Common myeloid progenitor, CD34-positive (primary cell): ENCODE measurements around the gene BET1.

Experiments
- CTCF ChIA-PET: fragments of 350-600 bp; sonication (Branson Sonifier 250); formaldehyde crosslinking; loops from one replicate; lab custom pipeline; 2021; ENCODE audit warnings: antibody characterized with exemption; lab: Charles Lee
- POLR2A ChIA-PET: fragments of 350-600 bp; sonication (Branson Sonifier 250); formaldehyde crosslinking; loops from one replicate; lab custom pipeline; 2021; ENCODE audit warnings: antibody characterized with exemption; lab: Charles Lee
- DNase-seq, 3 donors: peaks; one replicate each; pipeline versions ENCODE4 v3.0.0 to v3.0.0-alpha.2; 2013
- H3K27ac ChIP-seq, 2 experiments: 1 replicate in 1 of 2; 2 replicates in 1 of 2; pipeline ENCODE4 v1.7.0; 2013; ENCODE audit warnings: inconsistent platforms in 2 of 2, low read length in 2 of 2, mild to moderate bottlenecking in 2 of 2, low read depth in 1 of 2, moderate library complexity in 1 of 2; ENCODE audit not compliant: severe bottlenecking in 2 of 2, insufficient read depth in 1 of 2, poor library complexity in 1 of 2
- H3K27me3 ChIP-seq, 5 experiments: replicated peaks in 2 of 5; 1 replicate in 3 of 5; 2 replicates in 2 of 5; pipeline versions ENCODE4 v1.6.1 to v1.7.0; 2013; ENCODE audit warnings: low read length in 4 of 5, mild to moderate bottlenecking in 2 of 5, moderate library complexity in 2 of 5, inconsistent platforms in 1 of 5; ENCODE audit not compliant: insufficient read depth in 5 of 5, control insufficient read depth in 4 of 5
- H3K36me3 ChIP-seq, 4 experiments: 1 replicate in 2 of 4; 2 replicates in 2 of 4; pipeline versions ENCODE4 v1.6.1 to v1.7.0; 2013; ENCODE audit warnings: low read length in 3 of 4, control low read depth in 1 of 4, mild to moderate bottlenecking in 1 of 4; ENCODE audit not compliant: control insufficient read depth in 4 of 4, insufficient read depth in 4 of 4
- H3K4me1 ChIP-seq, 4 experiments: 1 replicate in 3 of 4; 2 replicates in 1 of 4; pipeline versions ENCODE4 v1.6.1 to v1.7.1; 2013; ENCODE audit warnings: low read length in 3 of 4, mild to moderate bottlenecking in 3 of 4, control low read depth in 1 of 4, inconsistent platforms in 1 of 4, moderate library complexity in 1 of 4; ENCODE audit not compliant: control insufficient read depth in 4 of 4, insufficient read depth in 4 of 4; ENCODE audit errors: control extremely low read depth in 1 of 4
- H3K4me3 ChIP-seq, 7 experiments: 1 replicate in 4 of 7; 2 replicates in 3 of 7; pipeline versions ENCODE4 v1.5.1 to v1.7.0; 2013; ENCODE audit warnings: mild to moderate bottlenecking in 7 of 7, low read length in 6 of 7, moderate library complexity in 6 of 7, inconsistent platforms in 2 of 7, low read depth in 2 of 7, control low read depth in 1 of 7; ENCODE audit not compliant: insufficient read depth in 4 of 7, control insufficient read depth in 1 of 7; ENCODE audit errors: extremely low read depth in 1 of 7
- H3K9me3 ChIP-seq, 5 experiments: 1 replicate in 4 of 5; 2 replicates in 1 of 5; pipeline versions ENCODE4 v1.6.1 to v1.7.1; 2013; ENCODE audit warnings: low read length in 4 of 5, mild to moderate bottlenecking in 2 of 5, inconsistent platforms in 1 of 5, low read depth in 1 of 5, moderate library complexity in 1 of 5; ENCODE audit not compliant: control insufficient read depth in 4 of 5, insufficient read depth in 2 of 5; ENCODE audit errors: control extremely low read depth in 1 of 5
- WGBS: methylation state at CpG from one replicate; pipeline ENCODE4 v1.1.5; 2013; ENCODE audit not compliant: insufficient coverage; 5-methylcytosine and 5-hydroxymethylcytosine counted together

The BET1 gene

GRCh38 chr7:93964262-93964661 lies 39.9 kb downstream of the BET1 start:
- Histone ChIP-seq H3K36me3 (no peaks in the 10 kb centered on the region), H3K4me1 (peaks cover 0 to 3% (median 0%) of the 10 kb centered on the region in 4 experiments), H3K27me3 (no peaks in the 10 kb centered on the region), H3K9me3 (no peaks in the 10 kb centered on the region), H3K27ac (no peak overlapping the region), H3K4me3 (no peak overlapping the region)
- ChIA-PET POLR2A (no interaction called here), CTCF (interaction anchor here (1.2 kb wide), 1 partner anchor 18 kb away, joined by 3 read pairs; no protein-coding TSS in a partner anchor)
- WGBS, result 86% methylated on average over 1 of the region's 5 CpGs
- no peak for DNase-seq

- Histone ChIP-seq H3K36me3 (no peaks in the 10 kb centered on the region), H3K4me3 (no peak overlapping the region), H3K4me1 (peaks cover 1 to 15% (median 11%) of the 10 kb centered on the region in 4 experiments), H3K27me3 (no peaks in the 10 kb centered on the region), H3K27ac (no peak overlapping the region), H3K9me3 (no peaks in the 10 kb centered on the region)
- ChIA-PET CTCF (interaction anchor here (1.1 kb wide), 1 partner anchor 12 kb away, joined by 3 read pairs; no protein-coding TSS in a partner anchor), POLR2A (no interaction called here)
- 100% methylated on average over 1 of the region's 3 CpGs for WGBS
- no peak for DNase-seq
Measured at GRCh38 chr7:93960986-93961385, 43.2 kb downstream of the BET1 start.

- CTCF ChIA-PET, result interaction anchor here (2.0 kb wide), 1 partner anchor 56 kb away, joined by 4 read pairs; no protein-coding TSS in a partner anchor
- H3K4me1 ChIP-seq, result peaks cover 1 to 17% (median 9%) of the 10 kb centered on the region in 4 experiments
- 93% methylated on average over 2 of the region's 3 CpGs for WGBS
- H3K9me3 ChIP-seq, result no peaks in the 10 kb centered on the region
- peak in 2 of 3 donors; percentile 21 to 46 for DNase-seq
- no peaks in the 10 kb centered on the region for H3K27me3 ChIP-seq
- H3K27ac ChIP-seq, result no peak overlapping the region
- no peak overlapping the region for H3K4me3 ChIP-seq
- POLR2A ChIA-PET, result interaction anchor here (0.7 kb wide), 1 partner anchor 1986 kb away, joined by 3 read pairs; no protein-coding TSS in a partner anchor
- H3K36me3 ChIP-seq, result no peaks in the 10 kb centered on the region
Measured at GRCh38 chr7:93958651-93959050, 45.5 kb downstream of the BET1 start.

GRCh38 chr7:93958216-93958615 lies 45.9 kb downstream of the BET1 start:
- H3K27me3 ChIP-seq, result no peaks in the 10 kb centered on the region
- H3K4me1 ChIP-seq, result peaks cover 1 to 17% (median 9%) of the 10 kb centered on the region in 4 experiments
- ChIA-PET CTCF (interaction anchor here (2.0 kb wide), 1 partner anchor 55 kb away, joined by 4 read pairs; no protein-coding TSS in a partner anchor), POLR2A (no interaction called here)
- H3K36me3 ChIP-seq, result no peaks in the 10 kb centered on the region
- H3K9me3 ChIP-seq, result no peaks in the 10 kb centered on the region
- DNase-seq, result no peak
- WGBS, result 100% methylated on average over 2 of the region's 3 CpGs
- no peak overlapping the region for H3K27ac ChIP-seq
- no peak overlapping the region for H3K4me3 ChIP-seq

- ChIA-PET CTCF (interaction anchor here (2.0 kb wide), 1 partner anchor 55 kb away, joined by 4 read pairs; no protein-coding TSS in a partner anchor), POLR2A (no interaction called here)
- no peaks in the 10 kb centered on the region for H3K9me3 ChIP-seq
- no peak overlapping the region for H3K27ac ChIP-seq
- no peaks in the 10 kb centered on the region for H3K36me3 ChIP-seq
- H3K4me1 ChIP-seq, result peaks cover 1 to 17% (median 9%) of the 10 kb centered on the region in 4 experiments
- no CpG with 5 or more reads among the region's 1 CpG for WGBS
- no peak for DNase-seq
- H3K4me3 ChIP-seq, result no peak overlapping the region
- no peaks in the 10 kb centered on the region for H3K27me3 ChIP-seq
Measured at GRCh38 chr7:93957767-93958166, 46.4 kb downstream of the BET1 start.

GRCh38 chr7:93955304-93955703 lies 48.9 kb downstream of the BET1 start:
- no peak overlapping the region for H3K4me3 ChIP-seq
- no peaks in the 10 kb centered on the region for H3K27me3 ChIP-seq
- no peak overlapping the region for H3K27ac ChIP-seq
- ChIA-PET CTCF (no interaction called here), POLR2A (no interaction called here)
- WGBS, result 100% methylated on average over 2 of the region's 2 CpGs
- DNase-seq, result no peak
- no peaks in the 10 kb centered on the region for H3K36me3 ChIP-seq
- no peaks in the 10 kb centered on the region for H3K9me3 ChIP-seq
- peaks cover 1 to 17% (median 9%) of the 10 kb centered on the region in 4 experiments for H3K4me1 ChIP-seq

- Histone ChIP-seq H3K4me1 (peaks cover 23 to 34% (median 28%) of the 10 kb centered on the region in 4 experiments), H3K27ac (no peak overlapping the region), H3K36me3 (no peaks in the 10 kb centered on the region), H3K27me3 (no peaks in the 10 kb centered on the region), H3K4me3 (no peak overlapping the region), H3K9me3 (no peaks in the 10 kb centered on the region)
- 88% methylated on average over 1 of the region's 1 CpG for WGBS
- POLR2A ChIA-PET, result no interaction called here
- no peak for DNase-seq
- CTCF ChIA-PET, result interaction anchor here (1.5 kb wide), 1 partner anchor 46 kb away, joined by 3 read pairs; no protein-coding TSS in a partner anchor
Measured at GRCh38 chr7:93949423-93949822, 54.7 kb downstream of the BET1 start.
